ENCODE measurements around the gene MEN1.
A peak's percentile ranks its signal among the peaks of the same experiment; 100 is the strongest.
"Not testable (repeated sequence)": the region's sequence is repeated elsewhere in the genome, so short reads cannot be mapped to it uniquely, and the experiment has no call there.

Gene MEN1

DNA sequence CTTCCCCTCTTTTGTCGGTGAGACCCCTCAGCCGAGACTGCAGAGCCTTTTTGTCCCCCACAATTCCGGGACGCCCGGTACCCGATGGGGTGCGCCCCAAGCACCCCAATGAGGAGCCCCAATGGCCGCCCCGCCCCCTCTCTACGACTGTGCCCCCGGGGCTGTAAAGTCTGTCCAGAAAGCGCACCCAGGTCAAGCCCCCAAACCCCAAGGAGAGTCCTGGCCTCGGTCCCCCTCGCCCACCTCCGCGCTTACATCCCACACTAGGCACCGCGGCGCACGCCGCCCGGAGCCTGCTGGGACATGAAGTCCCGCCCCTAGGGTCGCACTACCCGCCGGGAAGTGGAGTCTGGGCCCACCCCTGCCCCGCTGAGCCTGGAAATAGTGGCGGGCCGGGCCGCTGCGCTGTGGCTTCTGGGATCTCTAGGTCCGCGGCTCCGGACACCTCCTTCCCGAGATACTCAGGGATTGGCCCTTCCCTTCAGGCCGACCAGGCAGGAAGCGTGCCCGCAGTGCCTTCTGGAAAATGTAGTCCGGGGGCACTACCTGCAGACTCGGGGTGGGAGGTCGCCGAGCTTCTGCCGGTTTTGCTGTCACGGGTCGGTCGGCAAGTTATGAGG, at the start of gene MEN1:
Gene MEN1 (minus strand): TSS at position 281 of the 620 bp plus-strand sequence. CDS start 442 bp downstream, outside the sequence.
- DNase-seq = peak; percentile 92

GRCh38 chr11:64859542-64860414, 49.4 kb upstream of the MEN1 start:
- no peak for DNase-seq

GRCh38 chr11:64858467-64859263, 48.3 kb upstream of the MEN1 start:
- DNase-seq = no peak

- DNase-seq = no peak
Measured at GRCh38 chr11:64857485-64857884, 47.1 kb upstream of the MEN1 start.

DNA sequence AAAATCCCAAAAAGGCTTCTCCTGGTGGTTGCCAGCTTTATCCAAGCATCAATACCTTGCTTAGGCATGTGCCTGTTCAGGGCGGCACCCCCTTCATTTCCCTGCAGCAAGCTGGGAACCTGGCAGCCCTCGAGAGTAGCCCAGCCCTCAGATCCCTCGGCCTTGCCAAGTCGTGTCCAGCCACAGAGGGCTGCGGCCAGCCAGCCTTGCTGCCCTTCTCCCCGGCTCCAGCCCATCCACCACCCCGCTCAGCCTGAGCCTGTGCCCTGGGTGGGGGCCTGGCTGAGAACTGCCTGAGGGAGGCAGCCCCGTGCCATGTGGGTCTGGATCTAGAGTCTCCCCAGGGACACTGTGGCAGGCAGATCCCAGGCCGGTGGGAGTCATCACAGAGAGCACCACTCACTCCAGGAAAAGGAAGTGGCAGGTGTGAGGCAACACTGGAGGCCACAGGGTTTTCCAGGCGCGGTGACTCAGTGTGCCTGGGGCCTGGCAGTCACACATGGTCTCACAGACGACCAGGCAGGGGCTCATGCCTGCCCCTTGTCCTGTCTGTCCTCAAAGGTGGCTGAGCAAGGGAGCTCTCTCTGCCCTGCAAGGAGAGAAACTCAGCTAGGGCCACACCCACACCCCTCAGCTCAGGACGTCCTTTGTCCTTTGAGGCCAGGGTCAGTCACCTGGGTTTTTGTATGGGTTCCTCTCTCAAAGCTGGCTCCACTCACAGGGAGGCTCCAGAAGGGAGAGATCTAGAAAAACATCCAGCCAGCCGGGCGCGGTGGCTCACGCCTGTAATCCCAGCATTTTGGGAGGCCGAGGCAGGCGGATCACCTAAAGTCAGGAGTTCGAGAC, 46.3 kb upstream of the MEN1 start:
- DNase-seq = no peak

- DNase-seq = no peak
Measured at GRCh38 chr11:64855596-64856304, 45.4 kb upstream of the MEN1 start.

GRCh38 chr11:64854534-64855502, 44.5 kb upstream of the MEN1 start:
- DNase-seq = no peak

DNA sequence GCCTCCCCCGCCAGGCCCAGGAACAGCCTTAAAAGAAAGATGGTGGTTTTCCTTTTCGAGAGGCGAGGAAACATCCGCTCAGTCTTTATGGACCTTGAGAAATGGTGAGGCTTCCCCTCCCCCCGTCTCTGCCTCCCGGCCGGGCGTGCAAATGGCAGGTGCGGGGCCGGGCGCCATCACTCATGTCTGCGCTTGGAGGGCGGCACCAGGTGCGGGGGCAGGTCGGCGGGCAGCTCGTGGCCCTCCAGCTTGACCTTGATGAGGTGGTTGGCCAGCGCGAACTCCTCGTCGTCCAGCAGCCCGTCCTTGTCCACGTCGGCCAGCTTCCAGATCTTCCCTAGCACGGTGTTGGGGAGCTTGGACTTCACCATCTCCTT, 43.8 kb upstream of the MEN1 start:
- DNase-seq = no peak

GRCh38 chr11:64853709-64854108, 43.4 kb upstream of the MEN1 start:
- DNase-seq = no peak

- DNase-seq = no peak
Measured at GRCh38 chr11:64852804-64853509, 42.6 kb upstream of the MEN1 start.

DNA sequence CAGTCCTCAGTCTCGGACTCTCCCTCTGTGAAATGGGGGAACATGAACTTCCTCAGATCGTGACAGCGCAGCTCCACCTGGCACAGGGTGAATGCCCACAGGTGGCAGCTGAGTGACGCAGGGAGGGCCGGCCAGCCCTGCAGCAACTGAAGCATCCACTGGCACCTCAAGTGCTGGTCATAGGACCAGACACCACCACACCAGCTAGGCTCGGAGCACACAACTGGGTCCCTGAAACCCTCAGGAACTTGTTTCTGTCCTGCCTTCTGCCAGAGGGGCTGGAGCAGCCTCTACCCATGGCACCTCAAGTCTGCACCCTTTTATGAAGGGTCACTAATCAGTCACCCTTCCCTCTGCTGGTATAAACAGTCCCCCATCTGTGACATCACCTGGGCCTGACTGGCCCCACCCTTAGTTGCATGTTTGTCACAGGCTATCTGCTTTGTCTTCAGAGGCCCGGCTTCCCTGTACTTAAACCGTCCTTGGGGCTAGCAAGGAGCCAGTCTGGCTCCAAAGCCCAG, 41.5 kb upstream of the MEN1 start:
- no peak for DNase-seq

- DNase-seq = no peak
Measured at GRCh38 chr11:64850979-64851567, 40.7 kb upstream of the MEN1 start.

DNA sequence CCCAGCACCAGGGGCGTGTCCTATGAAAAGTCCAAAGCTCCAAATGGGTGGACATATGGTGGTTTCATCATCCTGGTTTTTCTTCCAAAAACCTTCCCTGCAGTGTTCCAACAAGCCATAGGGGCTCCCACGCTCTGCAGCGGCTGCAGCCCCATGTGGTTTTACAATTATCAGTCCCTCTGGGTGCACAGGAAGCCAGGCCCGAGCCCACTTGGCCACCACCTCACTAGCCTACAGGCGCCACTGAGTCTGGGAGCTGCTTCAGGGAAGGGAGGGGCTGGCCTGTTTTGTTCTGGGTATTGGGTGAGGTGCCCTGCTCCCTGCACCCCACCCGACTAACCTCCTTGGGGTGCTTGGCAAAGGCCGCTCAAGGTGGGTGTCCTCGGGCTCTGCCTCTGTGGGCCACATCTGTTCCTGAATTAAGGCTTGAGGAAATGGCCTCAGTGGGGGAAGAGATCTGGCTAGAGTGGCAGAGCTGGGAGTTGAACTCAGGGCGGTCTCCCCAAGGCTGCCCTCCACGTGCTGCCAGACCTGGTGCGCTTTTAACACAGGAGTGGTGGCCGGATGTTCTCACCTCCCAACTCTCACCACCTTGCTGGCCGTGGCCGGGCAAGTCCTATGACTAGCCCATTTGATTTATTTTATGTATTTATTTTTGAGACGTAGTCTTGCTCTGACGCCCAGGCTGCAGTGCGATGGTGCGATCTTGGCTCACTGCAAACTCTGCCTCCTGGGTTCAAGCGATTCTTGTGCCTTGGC, 39.4 kb upstream of the MEN1 start:
- DNase-seq = no peak

DNA sequence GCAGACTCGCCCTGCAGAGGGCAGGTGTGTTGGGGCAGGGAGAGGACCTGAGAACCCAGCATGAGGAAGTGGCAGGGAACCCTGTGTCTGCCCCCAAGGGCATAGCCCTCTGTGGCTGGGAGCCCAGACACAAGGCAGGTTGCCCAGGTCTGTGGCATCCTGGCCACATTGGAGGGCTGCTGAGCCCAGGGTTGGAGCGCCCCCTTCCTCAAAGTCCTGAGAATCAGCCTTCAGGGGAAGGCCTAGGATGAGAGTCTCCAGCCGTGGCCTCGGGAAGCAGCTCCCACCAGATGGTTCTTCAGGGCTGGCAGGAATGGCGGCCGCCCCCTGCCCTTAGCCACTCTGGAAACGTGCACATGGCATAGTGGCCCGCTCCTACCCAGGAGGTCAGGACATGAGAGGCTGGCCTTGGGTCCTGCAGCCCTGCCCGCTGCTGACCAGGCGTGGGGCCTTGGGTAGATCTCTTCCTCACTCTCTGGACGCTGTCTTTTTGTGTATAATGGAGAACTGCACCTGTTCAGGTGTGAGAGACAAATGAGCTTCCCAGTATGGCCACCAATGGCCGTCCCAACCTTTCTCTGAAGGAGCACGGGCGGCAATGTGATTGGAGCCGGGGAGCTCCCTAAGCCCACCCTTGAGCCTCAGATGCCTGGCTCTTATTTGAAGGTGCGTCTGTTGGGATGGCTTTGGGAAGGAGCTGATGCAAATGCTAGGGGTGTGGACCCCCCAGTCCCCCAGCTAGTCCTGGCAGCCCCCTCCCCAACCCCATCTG, 38.7 kb upstream of the MEN1 start:
- no peak for DNase-seq

DNA sequence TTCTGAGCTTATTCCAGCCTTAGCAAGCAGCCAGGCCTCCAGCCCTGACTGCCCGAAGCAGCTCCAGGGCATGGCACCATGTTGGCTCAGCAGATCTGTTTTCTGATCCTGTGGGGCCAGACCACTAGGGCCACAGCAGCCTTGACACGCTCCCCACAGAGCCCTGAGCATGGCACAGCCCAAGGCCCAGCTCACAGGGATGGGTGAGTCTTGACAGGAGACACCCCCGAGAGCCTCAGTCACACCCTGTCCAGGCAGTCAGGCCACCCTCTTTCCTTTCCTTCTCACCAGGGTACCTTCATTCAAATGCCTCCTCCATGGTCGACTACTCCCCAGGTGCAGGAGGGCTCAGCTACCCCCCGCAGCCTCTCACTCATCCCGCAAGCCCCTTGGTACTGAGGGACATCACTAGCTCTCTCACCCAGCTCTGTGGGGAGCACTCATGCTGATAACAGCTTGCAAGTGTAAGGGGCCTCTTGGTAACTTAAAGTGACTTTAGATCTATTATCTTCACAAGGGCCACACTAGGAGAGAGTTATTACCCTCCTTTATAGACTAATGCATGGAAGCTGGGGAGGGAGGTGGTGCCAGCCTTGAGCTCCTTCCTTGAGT, 38.0 kb upstream of the MEN1 start:
- DNase-seq = no peak

- peak; percentile 87 for DNase-seq
Measured at GRCh38 chr11:64846998-64847666, 36.8 kb upstream of the MEN1 start.

- not testable (repeated sequence) for DNase-seq
Measured at GRCh38 chr11:64845776-64846129, 35.4 kb upstream of the MEN1 start.

All from NCI-H748 treated with DMSO at 0.1 percent for 48 hours (cell line).